HG02763 (cell line): Measurements from ENCODE around the gene TTC28.

Source experiments
- ATAC-seq: cut with Tn5 transposase; IDR thresholded peaks from one replicate; pipeline ENCODE4 v1.9.1; 2021; ENCODE audit warnings: mild to moderate bottlenecking, moderate library complexity; ENCODE audit not compliant: unreplicated experiment

Gene TTC28

GRCh38 chr22:28151151-28151816 is 528.4 kb downstream of the TTC28 start:
- no peak for ATAC-seq

GRCh38 chr22:28148816-28149465 is 530.7 kb downstream of the TTC28 start:
- no peak for ATAC-seq

GRCh38 chr22:28147401-28147800 is 532.2 kb downstream of the TTC28 start:
- ATAC-seq, result no peak

- no peak for ATAC-seq
These were observed 533.0 kb downstream of the TTC28 start for GRCh38 chr22:28146401-28147314.

- ATAC-seq, result no peak
These were observed 535.5 kb downstream of the TTC28 start for GRCh38 chr22:28143961-28144745.

- no peak for ATAC-seq
These were observed 536.3 kb downstream of the TTC28 start for GRCh38 chr22:28143241-28143865.

GRCh38 chr22:28142361-28142961 is 537.2 kb downstream of the TTC28 start:
- ATAC-seq, result no peak

- ATAC-seq, result no peak
These were observed 538.0 kb downstream of the TTC28 start for GRCh38 chr22:28141614-28142013.

- no peak for ATAC-seq
These were observed 539.7 kb downstream of the TTC28 start for GRCh38 chr22:28139961-28140360.

- no peak for ATAC-seq
These were observed 540.1 kb downstream of the TTC28 start for GRCh38 chr22:28139516-28139915.

GRCh38 chr22:28137036-28137435 is 542.6 kb downstream of the TTC28 start:
- no peak for ATAC-seq

- ATAC-seq, result no peak
These were observed 547.2 kb downstream of the TTC28 start for GRCh38 chr22:28132466-28132865.

GRCh38 chr22:28129319-28129962 is 550.2 kb downstream of the TTC28 start:
- no peak for ATAC-seq

GRCh38 chr22:28128827-28129226 is 550.8 kb downstream of the TTC28 start:
- no peak for ATAC-seq

GRCh38 chr22:28125799-28126198 is 553.8 kb downstream of the TTC28 start:
- no peak for ATAC-seq

- no peak for ATAC-seq
These were observed 555.5 kb downstream of the TTC28 start for GRCh38 chr22:28123989-28124766.

- no peak for ATAC-seq
These were observed 558.7 kb downstream of the TTC28 start for GRCh38 chr22:28120691-28121592.
